ENCODE measurements around the gene EIF4B.

Gene EIF4B

GRCh38 chr12:53071591-53072551 lies 65.6 kb downstream of the EIF4B start:
- FAIRE-seq: no peak

- no peak for FAIRE-seq
These were observed 67.6 kb downstream of the EIF4B start for GRCh38 chr12:53073881-53074280.

- FAIRE-seq: no peak
These were observed 68.2 kb downstream of the EIF4B start for GRCh38 chr12:53074283-53074998.

- FAIRE-seq: no peak
These were observed 68.7 kb downstream of the EIF4B start for GRCh38 chr12:53074999-53075370.

- no peak for FAIRE-seq
These were observed 70.2 kb downstream of the EIF4B start for GRCh38 chr12:53076461-53076860.

GRCh38 chr12:53077030-53077429 lies 70.8 kb downstream of the EIF4B start:
- FAIRE-seq: no peak

GRCh38 chr12:53078425-53079225 lies 72.4 kb downstream of the EIF4B start:
- FAIRE-seq: no peak

GRCh38 chr12:53079226-53080117 lies 73.2 kb downstream of the EIF4B start, which contains the start of gene SPRYD3:
Gene SPRYD3 (minus strand): TSS chr12:53079390. CDS start chr12:53079333, 57 bp downstream.
- FAIRE-seq: no peak

GRCh38 chr12:53082637-53083175 lies 76.5 kb downstream of the EIF4B start:
- no peak for FAIRE-seq

- no peak for FAIRE-seq
These were observed 80.1 kb downstream of the EIF4B start for GRCh38 chr12:53086361-53086760.

- no peak for FAIRE-seq
These were observed 83.8 kb downstream of the EIF4B start for GRCh38 chr12:53090105-53090504.

- no peak for FAIRE-seq
These were observed 84.3 kb downstream of the EIF4B start for GRCh38 chr12:53090554-53090953.

GRCh38 chr12:53091756-53092155 lies 85.5 kb downstream of the EIF4B start:
- no peak for FAIRE-seq

All from colon (tissue), 2 donors.